ENCODE measurements around the gene CCDC92B. TPM values are rescaled to one million over a fixed set of nuclear protein-coding genes. Genes with fewer than 3 reads are reported as not detected.

The CCDC92B gene
- total and polyA plus RNA-seq, 9 of the 15 experiments (the other 6 are each of a cell fraction or from before 2014, with no cell fraction given) = not detected

DNA sequence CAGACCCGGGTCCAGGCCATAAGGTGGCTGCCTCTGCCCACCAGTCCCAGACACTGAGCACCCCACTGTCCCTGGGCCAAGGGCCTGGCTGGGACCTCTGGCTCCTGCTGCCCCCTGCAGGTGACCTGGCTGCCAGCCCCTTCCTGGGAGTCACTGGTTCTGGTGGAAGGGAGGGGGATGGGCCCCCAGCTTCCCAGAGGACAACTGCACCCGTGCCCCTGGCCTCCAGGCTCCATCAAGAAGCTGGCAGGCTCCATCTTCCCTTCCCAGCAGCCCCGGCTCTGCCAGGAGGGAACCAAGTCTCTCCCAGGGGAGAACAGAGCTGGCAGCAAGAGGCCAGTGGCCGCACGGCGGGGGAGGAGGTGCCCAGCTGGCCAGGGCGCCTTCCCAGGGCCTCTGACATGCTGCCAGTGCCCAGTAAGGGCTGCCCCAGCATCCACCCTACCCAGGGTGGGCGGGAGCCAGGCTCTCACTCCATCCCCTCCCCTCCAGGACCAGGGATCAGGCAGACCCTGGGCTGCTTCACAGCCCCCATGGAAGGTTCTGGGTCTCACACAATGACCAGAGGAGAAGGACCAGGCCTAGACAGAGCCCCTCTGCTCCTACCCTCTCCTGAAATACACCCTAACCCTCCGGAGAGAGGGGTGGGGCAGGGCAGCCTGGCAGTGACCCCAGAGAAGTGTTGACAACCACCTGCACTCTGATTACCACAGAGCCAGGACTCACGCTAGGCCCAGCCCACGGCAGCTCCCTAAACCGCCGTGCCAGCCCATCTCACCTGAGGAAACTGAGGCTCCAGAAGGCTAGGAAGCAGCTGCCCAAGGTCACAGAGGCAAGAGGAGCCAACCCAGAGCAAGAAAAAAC, 41.5 kb downstream of the CCDC92B start (continued):
- TF ChIP-seq, protein P1, sequence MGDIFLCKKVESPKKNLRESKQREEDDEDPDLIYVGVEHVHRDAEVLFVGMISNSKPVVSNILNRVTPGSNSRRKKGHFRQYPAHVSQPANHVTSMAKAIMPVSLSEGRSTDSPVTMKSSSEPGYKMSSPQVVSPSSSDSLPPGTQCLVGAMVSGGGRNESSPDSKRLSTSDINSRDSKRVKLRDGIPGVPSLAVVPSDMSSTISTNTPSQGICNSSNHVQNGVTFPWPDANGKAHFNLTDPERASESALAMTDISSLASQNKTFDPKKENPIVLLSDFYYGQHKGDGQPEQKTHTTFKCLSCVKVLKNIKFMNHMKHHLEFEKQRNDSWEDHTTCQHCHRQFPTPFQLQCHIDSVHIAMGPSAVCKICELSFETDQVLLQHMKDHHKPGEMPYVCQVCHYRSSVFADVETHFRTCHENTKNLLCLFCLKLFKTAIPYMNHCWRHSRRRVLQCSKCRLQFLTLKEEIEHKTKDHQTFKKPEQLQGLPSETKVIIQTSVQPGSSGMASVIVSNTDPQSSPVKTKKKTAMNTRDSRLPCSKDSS (IDR thresholded peaks at IDR 0.05; ENCODE audit: low read depth, partially characterized antibody) = no peak
- TF ChIP-seq, protein P2, sequence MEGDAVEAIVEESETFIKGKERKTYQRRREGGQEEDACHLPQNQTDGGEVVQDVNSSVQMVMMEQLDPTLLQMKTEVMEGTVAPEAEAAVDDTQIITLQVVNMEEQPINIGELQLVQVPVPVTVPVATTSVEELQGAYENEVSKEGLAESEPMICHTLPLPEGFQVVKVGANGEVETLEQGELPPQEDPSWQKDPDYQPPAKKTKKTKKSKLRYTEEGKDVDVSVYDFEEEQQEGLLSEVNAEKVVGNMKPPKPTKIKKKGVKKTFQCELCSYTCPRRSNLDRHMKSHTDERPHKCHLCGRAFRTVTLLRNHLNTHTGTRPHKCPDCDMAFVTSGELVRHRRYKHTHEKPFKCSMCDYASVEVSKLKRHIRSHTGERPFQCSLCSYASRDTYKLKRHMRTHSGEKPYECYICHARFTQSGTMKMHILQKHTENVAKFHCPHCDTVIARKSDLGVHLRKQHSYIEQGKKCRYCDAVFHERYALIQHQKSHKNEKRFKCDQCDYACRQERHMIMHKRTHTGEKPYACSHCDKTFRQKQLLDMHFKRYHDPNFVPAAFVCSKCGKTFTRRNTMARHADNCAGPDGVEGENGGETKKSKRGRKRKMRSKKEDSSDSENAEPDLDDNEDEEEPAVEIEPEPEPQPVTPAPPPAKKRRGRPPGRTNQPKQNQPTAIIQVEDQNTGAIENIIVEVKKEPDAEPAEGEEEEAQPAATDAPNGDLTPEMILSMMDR (IDR thresholded peaks at IDR 0.05 in 2 of 3, conservative IDR thresholded peaks at IDR 0.05 in 1 of 3; ENCODE audit: insufficient read depth in 2 of 3, low read depth in 1 of 3, low read length in 3 of 3) = peak; percentile 35 to 45 (median 42); a peak in 5 of 6 replicates
- TF ChIP-seq SMAD1 (IDR thresholded peaks at IDR 0.05; ENCODE audit: low read depth, low read length, partially characterized antibody) = no peak
- TF ChIP-seq C11orf30 (IDR thresholded peaks at IDR 0.05; ENCODE audit: low read depth) = no peak
- peak; percentile 36; the same call in 1 of the 2 replicates for TF ChIP-seq ZBTB7A (IDR thresholded peaks at IDR 0.05; ENCODE audit: borderline replicate concordance, control insufficient read depth, low read depth, low read length)
- TF ChIP-seq, protein P3, sequence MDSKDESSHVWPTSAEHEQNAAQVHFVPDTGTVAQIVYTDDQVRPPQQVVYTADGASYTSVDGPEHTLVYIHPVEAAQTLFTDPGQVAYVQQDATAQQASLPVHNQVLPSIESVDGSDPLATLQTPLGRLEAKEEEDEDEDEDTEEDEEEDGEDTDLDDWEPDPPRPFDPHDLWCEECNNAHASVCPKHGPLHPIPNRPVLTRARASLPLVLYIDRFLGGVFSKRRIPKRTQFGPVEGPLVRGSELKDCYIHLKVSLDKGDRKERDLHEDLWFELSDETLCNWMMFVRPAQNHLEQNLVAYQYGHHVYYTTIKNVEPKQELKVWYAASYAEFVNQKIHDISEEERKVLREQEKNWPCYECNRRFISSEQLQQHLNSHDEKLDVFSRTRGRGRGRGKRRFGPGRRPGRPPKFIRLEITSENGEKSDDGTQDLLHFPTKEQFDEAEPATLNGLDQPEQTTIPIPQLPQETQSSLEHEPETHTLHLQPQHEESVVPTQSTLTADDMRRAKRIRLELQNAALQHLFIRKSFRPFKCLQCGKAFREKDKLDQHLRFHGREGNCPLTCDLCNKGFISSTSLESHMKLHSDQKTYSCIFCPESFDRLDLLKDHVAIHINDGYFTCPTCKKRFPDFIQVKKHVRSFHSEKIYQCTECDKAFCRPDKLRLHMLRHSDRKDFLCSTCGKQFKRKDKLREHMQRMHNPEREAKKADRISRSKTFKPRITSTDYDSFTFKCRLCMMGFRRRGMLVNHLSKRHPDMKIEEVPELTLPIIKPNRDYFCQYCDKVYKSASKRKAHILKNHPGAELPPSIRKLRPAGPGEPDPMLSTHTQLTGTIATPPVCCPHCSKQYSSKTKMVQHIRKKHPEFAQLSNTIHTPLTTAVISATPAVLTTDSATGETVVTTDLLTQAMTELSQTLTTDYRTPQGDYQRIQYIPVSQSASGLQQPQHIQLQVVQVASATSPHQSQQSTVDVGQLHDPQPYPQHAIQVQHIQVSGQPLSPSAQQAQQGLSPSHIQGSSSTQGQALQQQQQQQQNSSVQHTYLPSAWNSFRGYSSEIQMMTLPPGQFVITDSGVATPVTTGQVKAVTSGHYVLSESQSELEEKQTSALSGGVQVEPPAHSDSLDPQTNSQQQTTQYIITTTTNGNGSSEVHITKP (IDR thresholded peaks at IDR 0.05; ENCODE audit: partially characterized antibody) = peak; percentile 44
- TF ChIP-seq ZNF197 (CRISPR knock-in tag; IDR thresholded peaks at IDR 0.05; ENCODE audit: low read depth) = no peak
- no peak for TF ChIP-seq NBN (IDR thresholded peaks at IDR 0.05; ENCODE audit: low read depth)
- TF ChIP-seq, protein P4, sequence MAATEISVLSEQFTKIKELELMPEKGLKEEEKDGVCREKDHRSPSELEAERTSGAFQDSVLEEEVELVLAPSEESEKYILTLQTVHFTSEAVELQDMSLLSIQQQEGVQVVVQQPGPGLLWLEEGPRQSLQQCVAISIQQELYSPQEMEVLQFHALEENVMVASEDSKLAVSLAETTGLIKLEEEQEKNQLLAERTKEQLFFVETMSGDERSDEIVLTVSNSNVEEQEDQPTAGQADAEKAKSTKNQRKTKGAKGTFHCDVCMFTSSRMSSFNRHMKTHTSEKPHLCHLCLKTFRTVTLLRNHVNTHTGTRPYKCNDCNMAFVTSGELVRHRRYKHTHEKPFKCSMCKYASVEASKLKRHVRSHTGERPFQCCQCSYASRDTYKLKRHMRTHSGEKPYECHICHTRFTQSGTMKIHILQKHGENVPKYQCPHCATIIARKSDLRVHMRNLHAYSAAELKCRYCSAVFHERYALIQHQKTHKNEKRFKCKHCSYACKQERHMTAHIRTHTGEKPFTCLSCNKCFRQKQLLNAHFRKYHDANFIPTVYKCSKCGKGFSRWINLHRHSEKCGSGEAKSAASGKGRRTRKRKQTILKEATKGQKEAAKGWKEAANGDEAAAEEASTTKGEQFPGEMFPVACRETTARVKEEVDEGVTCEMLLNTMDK (IDR thresholded peaks at IDR 0.05; ENCODE audit: borderline replicate concordance, insufficient read depth, low read depth, low read length, poor library complexity, severe bottlenecking) = peak; percentile 50
- no peak for TF ChIP-seq E2F3 (CRISPR knock-in tag; IDR thresholded peaks at IDR 0.05)
- no peak for TF ChIP-seq SMARCB1 (IDR thresholded peaks at IDR 0.05; ENCODE audit: insufficient read length, low read depth)
- TF ChIP-seq, protein P5, sequence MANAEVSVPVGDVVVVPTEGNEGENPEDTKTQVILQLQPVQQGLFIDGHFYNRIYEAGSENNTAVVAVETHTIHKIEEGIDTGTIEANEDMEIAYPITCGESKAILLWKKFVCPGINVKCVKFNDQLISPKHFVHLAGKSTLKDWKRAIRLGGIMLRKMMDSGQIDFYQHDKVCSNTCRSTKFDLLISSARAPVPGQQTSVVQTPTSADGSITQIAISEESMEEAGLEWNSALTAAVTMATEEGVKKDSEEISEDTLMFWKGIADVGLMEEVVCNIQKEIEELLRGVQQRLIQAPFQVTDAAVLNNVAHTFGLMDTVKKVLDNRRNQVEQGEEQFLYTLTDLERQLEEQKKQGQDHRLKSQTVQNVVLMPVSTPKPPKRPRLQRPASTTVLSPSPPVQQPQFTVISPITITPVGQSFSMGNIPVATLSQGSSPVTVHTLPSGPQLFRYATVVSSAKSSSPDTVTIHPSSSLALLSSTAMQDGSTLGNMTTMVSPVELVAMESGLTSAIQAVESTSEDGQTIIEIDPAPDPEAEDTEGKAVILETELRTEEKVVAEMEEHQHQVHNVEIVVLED (CRISPR knock-in tag; IDR thresholded peaks at IDR 0.05) = no peak
- TF ChIP-seq CC2D1A (IDR thresholded peaks at IDR 0.05) = no peak
- TF ChIP-seq FOXA1 (IDR thresholded peaks at IDR 0.05; ENCODE audit: borderline replicate concordance) = no peak
- peak; percentile 64 for TF ChIP-seq RBFOX2 (IDR thresholded peaks at IDR 0.05; ENCODE audit: low read depth, low read length)
